ENCODE measurements around the gene CERS6.

The CERS6 gene

GRCh38 chr2:168716839-168717238, 260.8 kb downstream of the CERS6 start:
- TF ChIP-seq, protein P1, sequence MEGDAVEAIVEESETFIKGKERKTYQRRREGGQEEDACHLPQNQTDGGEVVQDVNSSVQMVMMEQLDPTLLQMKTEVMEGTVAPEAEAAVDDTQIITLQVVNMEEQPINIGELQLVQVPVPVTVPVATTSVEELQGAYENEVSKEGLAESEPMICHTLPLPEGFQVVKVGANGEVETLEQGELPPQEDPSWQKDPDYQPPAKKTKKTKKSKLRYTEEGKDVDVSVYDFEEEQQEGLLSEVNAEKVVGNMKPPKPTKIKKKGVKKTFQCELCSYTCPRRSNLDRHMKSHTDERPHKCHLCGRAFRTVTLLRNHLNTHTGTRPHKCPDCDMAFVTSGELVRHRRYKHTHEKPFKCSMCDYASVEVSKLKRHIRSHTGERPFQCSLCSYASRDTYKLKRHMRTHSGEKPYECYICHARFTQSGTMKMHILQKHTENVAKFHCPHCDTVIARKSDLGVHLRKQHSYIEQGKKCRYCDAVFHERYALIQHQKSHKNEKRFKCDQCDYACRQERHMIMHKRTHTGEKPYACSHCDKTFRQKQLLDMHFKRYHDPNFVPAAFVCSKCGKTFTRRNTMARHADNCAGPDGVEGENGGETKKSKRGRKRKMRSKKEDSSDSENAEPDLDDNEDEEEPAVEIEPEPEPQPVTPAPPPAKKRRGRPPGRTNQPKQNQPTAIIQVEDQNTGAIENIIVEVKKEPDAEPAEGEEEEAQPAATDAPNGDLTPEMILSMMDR (IDR thresholded peaks at IDR 0.05; ENCODE audit: insufficient read depth, low read length, missing control alignments) = no peak
- H3K4me3 ChIP-seq (ENCODE audit: low read depth, low read length) = no peak overlapping the region
- no peak for DNase-seq (ENCODE audit: low read depth, low spot score)
- ChIA-PET CTCF (interaction anchor here (1.1 kb wide), 1 partner anchor 11 kb away, joined by 4 read pairs; no protein-coding TSS in a partner anchor), POLR2A (no interaction called here)

DNA sequence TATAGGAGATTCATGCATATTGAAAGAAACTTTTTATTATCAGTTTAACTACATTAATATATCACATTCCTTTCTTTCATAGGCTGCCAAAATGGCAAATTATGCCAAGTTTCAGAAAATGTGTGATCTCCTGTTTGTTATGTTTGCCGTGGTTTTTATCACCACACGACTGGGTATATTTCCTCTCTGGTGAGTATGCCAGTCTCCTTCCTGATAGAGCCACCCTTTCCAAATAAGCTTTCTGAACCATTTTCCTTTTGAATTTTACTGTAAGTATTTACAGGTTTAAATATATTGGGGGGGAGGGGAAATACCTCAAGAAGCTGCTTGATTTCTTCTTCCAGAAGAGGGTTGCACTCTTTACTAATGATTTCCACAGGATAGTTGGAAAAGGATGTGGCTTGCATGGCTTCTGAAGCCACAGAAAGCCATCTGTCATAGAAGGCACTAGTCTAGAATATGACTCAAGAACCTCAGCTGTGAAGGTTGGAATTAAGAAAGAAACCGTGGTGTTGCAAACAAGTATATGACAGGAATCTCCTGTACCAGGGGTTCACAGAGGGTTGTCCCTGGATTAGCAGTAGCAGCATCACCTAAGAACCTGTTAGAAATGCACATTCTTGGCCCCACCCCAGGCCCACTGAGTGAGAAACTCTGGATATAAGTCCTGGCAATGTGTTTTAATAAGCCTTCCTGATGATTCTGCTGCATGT, 261.9 kb downstream of the CERS6 start:
- TF ChIP-seq, protein P1 (IDR thresholded peaks at IDR 0.05; ENCODE audit: insufficient read depth, low read length, missing control alignments) = no peak
- no peak for DNase-seq (ENCODE audit: low read depth, low spot score)
- POLR2A ChIA-PET = no interaction called here
- CTCF ChIA-PET = interaction anchor here (0.7 to 1.9 kb wide), 3 partner anchors 12 to 372 kb away, joined by 3 to 8 read pairs (median 6); no protein-coding TSS in a partner anchor
- no peak overlapping the region for H3K4me3 ChIP-seq (ENCODE audit: low read depth, low read length)

- TF ChIP-seq, protein P1 (IDR thresholded peaks at IDR 0.05; ENCODE audit: insufficient read depth, low read length, missing control alignments) = no peak
- POLR2A ChIA-PET = no interaction called here
- CTCF ChIA-PET = interaction anchor here (1.6 to 1.9 kb wide), 2 partner anchors 13 to 372 kb away, joined by 6 to 8 read pairs; no protein-coding TSS in a partner anchor
- no peak for DNase-seq (ENCODE audit: low read depth, low spot score)
- no peak overlapping the region for H3K4me3 ChIP-seq (ENCODE audit: low read depth, low read length)
These were observed 262.6 kb downstream of the CERS6 start for GRCh38 chr2:168718622-168719021.

DNA sequence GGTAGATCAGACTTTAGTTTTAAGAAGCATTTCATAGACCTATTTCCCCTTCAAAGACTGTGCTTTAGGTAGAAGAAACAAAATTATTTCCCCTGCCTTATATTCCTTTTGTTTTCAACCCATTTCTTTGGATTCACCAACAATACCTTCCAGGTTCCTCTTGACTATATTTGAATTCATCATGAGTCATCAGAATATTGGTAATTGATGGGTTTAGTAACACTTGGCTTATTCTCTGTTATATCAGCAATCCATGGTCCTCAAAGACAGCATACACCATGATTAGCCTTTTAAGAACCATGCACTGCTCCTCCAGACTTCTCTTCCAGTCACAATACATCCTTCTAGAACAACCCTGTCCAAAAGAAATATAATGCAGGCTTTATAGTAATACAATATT, 263.4 kb downstream of the CERS6 start:
- TF ChIP-seq, protein P1 (IDR thresholded peaks at IDR 0.05; ENCODE audit: insufficient read depth, low read length, missing control alignments) = no peak
- POLR2A ChIA-PET = no interaction called here
- H3K4me3 ChIP-seq (ENCODE audit: low read depth, low read length) = no peak overlapping the region
- DNase-seq (ENCODE audit: low read depth, low spot score) = no peak
- CTCF ChIA-PET = interaction anchor here (1.6 to 1.9 kb wide), 2 partner anchors 13 to 373 kb away, joined by 6 to 8 read pairs; no protein-coding TSS in a partner anchor

DNA sequence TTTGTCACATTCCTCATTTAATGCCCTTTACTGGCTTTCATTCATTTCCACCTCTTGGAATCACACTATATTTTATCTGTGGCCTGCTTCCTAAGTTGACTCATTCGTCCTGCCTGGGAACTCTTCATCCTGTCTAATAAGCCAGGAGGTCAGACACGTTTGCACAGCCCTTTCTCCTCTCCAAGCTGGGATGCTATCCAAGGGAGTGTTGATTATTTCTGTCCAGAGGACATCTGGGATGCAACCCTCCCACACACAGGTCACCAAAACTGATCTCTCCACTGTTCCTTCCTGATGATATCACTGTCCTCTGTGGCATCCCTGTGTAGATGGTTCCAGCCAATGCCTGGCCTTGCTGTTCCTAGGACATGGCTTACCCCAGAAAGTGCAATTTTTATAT, 266.5 kb downstream of the CERS6 start:
- H3K4me3 ChIP-seq (ENCODE audit: low read depth, low read length) = no peak overlapping the region
- TF ChIP-seq, protein P1 (IDR thresholded peaks at IDR 0.05; ENCODE audit: insufficient read depth, low read length, missing control alignments) = no peak
- POLR2A ChIA-PET = no interaction called here
- CTCF ChIA-PET = no interaction called here
- no peak for DNase-seq (ENCODE audit: low read depth, low spot score)

- DNase-seq (ENCODE audit: low read depth, low spot score) = no peak
- TF ChIP-seq, protein P1 (IDR thresholded peaks at IDR 0.05; ENCODE audit: insufficient read depth, low read length, missing control alignments) = no peak
- ChIA-PET POLR2A (no interaction called here), CTCF (no interaction called here)
- H3K4me3 ChIP-seq (ENCODE audit: low read depth, low read length) = no peak overlapping the region
These were observed 267.3 kb downstream of the CERS6 start for GRCh38 chr2:168723275-168723899.
